HG02642 (cell line): ENCODE results near the gene ATXN7L3.
"Not testable (repeated sequence)": the region's sequence is repeated elsewhere in the genome, so short reads cannot be mapped to it uniquely, and the experiment has no call there.

Experiments
- ATAC-seq: cut with Tn5 transposase; IDR thresholded peaks from one replicate; pipeline ENCODE4 v1.9.1; 2021; ENCODE audit warnings: mild to moderate bottlenecking; ENCODE audit not compliant: unreplicated experiment, poor library complexity

Gene ATXN7L3, protein sequence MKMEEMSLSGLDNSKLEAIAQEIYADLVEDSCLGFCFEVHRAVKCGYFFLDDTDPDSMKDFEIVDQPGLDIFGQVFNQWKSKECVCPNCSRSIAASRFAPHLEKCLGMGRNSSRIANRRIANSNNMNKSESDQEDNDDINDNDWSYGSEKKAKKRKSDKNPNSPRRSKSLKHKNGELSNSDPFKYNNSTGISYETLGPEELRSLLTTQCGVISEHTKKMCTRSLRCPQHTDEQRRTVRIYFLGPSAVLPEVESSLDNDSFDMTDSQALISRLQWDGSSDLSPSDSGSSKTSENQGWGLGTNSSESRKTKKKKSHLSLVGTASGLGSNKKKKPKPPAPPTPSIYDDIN

DNA sequence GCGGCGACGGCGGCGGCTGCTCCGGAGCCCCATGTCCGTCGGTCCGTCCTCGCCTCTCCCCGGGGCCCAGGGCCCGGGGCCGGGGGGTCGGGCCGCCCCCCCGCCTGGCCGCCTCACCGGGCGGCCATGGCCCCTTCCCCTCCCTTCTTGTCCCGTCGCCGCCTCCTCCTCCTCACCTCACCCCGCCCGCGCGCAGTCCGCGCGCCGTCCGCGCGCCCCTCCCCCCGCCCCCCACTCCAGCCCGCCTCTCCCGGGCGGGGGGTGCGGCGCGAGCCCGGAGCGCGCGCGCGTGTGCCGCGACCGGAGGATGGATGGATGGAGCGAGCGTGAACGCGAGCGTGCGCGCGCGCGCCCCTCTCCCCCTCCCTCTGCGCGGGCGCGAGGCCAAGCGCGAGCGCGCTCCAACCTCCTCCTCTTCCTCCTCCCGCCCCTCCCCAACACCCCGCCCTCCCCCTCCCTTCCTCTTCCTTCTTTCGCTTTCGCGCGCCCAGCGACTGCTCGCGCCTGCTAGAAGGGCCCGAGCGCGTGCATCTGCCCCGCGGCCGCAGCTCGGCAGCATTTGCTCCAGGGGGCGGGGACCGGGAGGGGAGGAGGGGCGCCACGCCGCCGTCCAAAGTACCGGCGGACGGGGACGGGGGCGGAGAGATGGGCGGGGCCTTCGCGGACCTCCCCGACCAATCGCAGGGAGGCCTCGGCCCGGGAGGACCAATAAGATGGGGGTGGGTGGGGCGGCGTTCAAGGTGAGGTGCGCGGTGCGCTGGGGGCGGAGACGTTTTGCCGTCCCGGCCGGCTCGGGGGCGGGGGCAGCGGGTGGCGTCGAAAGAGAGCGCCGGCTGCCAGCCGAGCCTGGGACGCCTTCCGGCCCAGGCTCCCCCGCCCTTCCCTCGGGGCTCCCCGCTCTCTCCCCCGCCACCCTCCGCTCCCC, at the start of gene ATXN7L3:
Gene ATXN7L3 (minus strand): TSS at position 332 of the 925 bp plus-strand sequence. CDS start 1,814 bp downstream, outside the sequence.
- ATAC-seq: peak; percentile 69

- ATAC-seq: no peak
These were observed 48.4 kb upstream of the ATXN7L3 start for GRCh38 chr17:44247876-44248736.

DNA sequence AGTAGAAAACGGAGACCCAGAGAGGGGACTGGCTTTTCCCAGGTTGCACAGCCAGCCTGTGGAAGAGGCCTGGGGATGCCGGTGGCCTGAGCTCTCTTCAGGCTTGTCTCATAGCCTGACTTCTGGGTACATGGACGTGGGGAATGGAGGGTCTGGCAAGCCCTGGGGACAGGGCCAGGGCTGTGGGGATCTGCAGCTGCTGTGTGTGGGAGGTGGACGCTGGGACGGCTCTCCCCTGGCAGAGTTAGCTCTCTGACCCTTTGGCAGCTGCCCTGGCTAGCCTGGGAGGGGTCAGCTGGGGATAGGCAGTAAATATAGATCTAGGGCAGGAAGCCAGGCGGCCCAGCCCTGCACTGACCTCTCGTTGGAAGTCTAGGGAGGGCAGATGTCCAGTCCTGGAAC, 47.8 kb upstream of the ATXN7L3 start:
- no peak for ATAC-seq

- no peak for ATAC-seq
These were observed 41.5 kb upstream of the ATXN7L3 start for GRCh38 chr17:44241106-44241624.

DNA sequence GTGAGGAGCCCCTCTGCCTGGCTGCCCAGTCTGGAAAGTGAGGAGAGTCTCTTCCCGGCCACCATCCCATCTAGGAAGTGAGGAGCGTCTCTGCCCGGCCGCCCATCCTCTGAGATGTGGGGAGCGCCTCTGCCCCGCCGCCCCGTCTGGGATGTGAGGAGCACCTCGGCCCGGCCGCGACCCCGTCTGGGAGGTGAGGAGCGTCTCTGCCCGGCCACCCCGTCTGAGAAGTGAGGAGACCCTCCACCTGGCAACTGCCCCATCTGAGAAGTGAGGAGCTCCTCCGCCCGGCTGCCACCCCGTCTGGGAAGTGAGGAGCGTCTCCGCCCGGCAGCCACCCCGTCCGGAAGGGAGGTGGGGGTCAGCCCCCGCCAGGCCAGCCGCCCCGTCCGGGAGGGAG, 38.2 kb upstream of the ATXN7L3 start:
- ATAC-seq: not testable (repeated sequence)

- no peak for ATAC-seq
These were observed 36.8 kb upstream of the ATXN7L3 start for GRCh38 chr17:44236444-44236991.

GRCh38 chr17:44235583-44235936, 35.9 kb upstream of the ATXN7L3 start:
- ATAC-seq: no peak

- no peak for ATAC-seq
These were observed 33.9 kb upstream of the ATXN7L3 start for GRCh38 chr17:44233582-44233981.

DNA sequence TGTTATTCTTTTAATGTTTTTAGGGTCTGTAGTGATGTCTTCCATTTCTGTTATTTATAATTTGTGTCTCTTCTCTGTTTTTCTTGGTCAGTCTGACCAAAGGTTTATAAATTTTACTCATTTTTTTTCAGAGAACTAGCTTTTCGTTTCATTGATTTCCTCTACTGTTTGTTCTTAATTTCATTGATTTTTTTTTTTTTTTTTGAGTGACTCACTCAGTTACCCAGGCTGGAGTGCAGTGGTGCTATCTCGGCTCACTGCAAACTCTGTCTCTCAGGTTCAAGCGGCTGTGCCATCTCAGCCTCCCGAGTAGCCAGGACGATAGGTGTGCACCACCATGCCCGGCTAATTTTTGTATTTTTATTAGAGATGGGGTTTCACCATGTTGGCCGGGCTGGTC, 32.4 kb upstream of the ATXN7L3 start:
- ATAC-seq: no peak

- ATAC-seq: no peak
These were observed 30.5 kb upstream of the ATXN7L3 start for GRCh38 chr17:44230140-44230539.

GRCh38 chr17:44229090-44229489, 29.4 kb upstream of the ATXN7L3 start:
- no peak for ATAC-seq

DNA sequence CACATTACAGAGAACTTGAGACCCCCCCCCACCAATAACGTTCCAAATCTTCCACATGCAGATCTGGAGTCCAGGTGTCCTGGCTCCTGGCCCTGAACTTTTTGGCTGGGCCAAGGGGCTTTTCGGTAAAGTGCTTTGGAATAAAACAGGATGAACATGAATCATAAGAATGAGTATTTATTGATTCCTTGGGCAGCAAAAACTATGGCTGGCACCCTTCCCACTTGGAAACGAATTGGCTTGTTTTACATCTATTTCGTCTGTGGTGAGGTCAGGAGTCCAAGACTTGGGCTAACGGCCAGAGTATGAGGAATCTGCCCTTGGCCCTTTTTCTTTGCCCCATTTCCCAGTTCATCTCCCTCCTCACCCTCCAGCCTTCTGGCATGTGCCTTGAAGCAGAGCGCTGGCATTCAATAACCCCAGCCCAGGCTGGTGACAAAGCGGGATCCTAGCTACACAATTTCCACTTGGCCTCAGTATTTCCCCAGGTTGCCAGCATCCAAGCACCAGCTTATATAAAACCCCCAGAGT, 23.9 kb upstream of the ATXN7L3 start:
- no peak for ATAC-seq

GRCh38 chr17:44222112-44222869, 22.6 kb upstream of the ATXN7L3 start:
- ATAC-seq: no peak

DNA sequence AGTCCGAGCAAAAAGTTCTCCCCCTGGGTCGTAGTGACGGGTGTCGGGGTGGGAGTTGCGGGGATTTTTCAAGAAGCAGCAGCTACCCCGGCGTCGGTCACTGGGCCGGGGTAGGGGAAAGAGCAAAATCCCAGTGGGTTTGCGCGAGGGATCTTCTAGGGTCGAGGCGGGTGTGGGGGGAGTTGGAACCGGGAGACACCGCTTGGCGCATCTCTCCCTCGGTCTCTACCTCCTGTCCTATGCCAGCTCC, 22.1 kb upstream of the ATXN7L3 start:
- ATAC-seq: no peak

DNA sequence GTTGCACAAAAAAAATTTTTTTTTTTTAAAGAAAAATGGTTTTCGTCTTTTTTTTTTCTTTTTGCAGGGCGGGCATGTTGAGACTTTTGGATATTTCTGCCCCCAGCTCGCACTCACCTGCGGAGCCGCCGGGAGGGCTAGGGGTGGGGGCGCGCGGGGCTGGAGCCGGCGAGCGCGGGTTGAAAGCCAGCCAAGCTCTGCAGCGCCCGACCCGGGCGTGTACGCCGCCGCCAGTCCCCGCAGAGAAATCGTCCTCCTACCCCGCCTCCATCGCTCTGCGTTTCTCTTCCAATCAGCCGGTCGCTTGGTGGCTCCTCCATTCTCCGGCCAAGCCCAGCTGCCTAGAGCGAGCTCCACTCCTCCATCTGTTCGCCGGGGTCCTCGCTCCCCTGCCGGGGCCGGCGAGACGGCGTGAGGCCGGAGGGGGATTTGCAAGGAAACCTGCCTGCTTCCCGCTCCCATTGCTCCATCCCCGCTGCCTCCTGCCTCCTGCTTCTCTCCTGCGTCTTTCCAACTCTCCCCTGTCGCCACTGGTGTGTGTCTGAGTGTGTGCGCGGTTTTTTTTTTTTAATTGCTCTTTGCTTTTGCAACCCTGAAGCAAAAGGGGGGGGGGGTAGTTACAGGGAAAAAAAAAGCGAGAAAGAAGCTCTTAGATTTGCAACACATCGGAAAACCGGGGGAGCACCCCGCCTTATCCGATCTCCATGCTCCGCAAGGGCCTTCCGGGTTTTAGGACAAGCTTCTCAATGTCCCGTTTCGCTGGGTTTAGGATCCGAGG, 21.6 kb upstream of the ATXN7L3 start:
- ATAC-seq: no peak

DNA sequence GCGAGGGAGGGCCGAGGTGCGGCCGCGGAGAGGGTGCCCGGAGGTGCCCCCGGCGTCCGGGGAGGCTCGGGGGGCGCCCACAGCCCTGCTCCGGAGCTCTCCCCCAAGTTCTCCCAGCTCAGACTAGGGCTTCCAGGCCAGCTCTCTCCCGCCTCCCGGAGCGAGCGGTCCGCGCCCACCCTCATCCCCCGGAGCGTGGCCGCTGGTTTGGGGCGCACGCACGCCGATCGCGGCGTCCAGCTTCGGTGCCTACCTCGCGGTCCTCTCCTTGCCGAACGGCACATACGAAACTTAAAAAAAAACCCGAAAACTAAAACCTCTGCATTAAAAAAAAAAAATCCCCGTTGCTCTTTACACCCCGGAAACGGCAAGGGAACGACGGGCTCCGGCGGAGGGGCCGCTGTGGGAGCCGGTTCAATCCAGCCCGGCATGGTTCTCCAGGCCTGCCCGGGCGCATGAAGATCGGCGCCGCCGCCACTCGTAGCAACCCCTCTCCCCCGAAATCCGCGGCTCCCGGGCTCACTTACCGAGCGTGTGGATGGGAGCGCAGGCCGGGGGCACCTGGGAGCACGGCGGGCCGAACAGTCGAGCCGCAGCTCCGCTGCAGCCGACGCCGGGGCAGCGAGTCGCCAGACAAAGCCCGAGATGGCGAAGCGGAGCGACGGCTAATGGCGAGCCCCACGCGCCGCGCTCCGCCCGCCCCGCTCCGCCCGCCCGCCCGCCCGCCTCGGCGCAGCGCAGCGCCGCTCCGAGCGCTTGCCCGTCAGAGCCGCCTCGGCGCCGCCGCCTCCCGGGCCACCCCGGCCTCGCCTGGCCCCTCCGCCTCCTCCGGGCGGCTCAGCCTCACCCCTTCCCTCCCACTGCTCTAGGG, 20.8 kb upstream of the ATXN7L3 start:
- ATAC-seq: peak; percentile 9

DNA sequence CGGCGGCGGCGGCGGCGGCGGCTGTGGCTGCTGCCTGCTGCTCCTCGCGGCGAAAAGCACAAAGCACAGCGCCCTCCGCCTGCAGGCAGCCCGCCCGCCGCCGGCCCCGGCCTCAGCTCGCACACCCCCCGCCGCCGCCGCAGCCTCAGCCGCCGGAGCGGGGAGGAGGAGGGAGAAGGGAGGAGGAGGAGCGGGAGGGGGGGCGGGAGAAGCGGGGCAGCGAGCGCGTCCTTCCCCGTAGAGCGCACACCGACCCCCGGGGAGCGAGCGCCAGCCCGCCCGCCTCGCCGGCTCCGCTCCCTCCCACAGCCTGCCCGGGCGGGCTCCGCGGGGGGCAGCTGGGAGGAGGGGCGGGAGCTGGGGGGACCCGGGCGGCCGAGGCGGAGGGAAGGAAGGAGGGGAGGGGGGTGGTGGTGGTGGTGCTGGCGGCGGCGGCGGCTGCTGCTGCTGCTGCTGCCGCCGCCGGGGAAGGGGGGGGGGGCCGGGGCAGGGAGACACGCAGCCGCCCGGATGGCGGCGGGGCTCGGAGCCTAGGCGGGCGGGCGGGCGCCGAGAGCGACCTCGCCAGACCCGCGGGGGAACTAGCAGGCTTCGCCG, 20.0 kb upstream of the ATXN7L3 start, which contains the start of gene UBTF:
Gene UBTF (minus strand): TSS at position 60 of the 597 bp plus-strand sequence. CDS start 1,446 bp downstream, outside the sequence.
- peak; percentile 17 for ATAC-seq
